Measurements from ENCODE around the gene ELL2.

DNA sequence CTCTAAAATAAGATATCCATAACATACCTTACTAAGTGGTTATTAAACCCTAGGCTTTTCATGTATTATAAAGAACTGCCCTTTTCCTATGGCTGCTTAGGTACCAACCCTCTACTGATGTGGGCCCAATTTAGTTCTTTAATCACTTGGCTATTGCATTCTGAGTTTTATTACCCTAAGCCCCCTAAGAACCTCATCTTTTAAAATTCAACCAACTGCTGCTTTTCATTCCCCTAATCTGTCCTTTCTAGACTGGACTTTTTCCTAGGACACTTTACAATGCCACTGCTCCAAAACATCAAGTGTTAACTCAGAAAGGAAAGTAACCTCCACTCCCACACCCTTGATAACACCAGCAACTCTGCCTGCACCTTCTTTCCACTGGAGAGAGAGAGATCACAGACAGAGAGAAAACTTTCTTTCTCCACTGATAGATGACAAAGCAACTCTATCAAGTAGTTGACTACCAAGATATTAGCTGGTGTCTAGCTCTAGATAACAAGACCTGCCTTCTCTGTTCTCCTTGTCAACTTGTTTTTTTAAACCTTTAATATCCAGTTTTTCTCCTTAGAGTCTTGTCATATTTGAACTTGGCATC lies 27.3 kb downstream of the ELL2 start:
- TF ChIP-seq, protein P1, sequence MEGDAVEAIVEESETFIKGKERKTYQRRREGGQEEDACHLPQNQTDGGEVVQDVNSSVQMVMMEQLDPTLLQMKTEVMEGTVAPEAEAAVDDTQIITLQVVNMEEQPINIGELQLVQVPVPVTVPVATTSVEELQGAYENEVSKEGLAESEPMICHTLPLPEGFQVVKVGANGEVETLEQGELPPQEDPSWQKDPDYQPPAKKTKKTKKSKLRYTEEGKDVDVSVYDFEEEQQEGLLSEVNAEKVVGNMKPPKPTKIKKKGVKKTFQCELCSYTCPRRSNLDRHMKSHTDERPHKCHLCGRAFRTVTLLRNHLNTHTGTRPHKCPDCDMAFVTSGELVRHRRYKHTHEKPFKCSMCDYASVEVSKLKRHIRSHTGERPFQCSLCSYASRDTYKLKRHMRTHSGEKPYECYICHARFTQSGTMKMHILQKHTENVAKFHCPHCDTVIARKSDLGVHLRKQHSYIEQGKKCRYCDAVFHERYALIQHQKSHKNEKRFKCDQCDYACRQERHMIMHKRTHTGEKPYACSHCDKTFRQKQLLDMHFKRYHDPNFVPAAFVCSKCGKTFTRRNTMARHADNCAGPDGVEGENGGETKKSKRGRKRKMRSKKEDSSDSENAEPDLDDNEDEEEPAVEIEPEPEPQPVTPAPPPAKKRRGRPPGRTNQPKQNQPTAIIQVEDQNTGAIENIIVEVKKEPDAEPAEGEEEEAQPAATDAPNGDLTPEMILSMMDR (IDR thresholded peaks at IDR 0.05) = no peak
- TF ChIP-seq POLR2A (IDR thresholded peaks at IDR 0.05) (no peak), EP300 (IDR thresholded peaks at IDR 0.05) (no peak)
